Measurements from ENCODE around the gene PYGM.

PYGM gene

GRCh38 chr11:64731601-64732000, 28.2 kb downstream of the PYGM start:
- no peak for DNase-seq

GRCh38 chr11:64729851-64730382, 29.9 kb downstream of the PYGM start:
- no peak for DNase-seq

GRCh38 chr11:64728757-64729365, 30.9 kb downstream of the PYGM start:
- DNase-seq: no peak

- DNase-seq: no peak
Measured at GRCh38 chr11:64726867-64727530, 32.8 kb downstream of the PYGM start.

DNA sequence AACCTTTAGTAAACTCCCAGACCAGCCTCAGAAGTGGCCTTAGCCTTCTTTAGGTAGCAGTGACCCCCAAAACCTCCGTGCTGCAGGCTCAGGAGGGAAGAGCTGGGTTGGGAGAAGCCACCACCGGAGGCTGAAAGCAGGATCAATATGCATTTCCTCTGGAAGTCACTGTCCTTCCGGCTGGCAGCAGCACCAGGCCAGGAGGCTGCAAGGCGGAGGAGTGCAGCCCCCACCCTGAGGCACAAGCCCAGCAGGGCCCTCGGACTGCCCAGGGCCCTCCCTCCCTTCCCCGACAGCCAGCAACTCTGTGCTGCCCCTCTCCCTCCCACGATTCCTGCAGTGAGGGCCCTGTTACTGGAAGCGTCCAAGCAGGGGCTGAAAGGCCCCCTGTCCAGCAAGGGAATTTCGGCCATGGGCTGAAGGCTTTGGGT, 33.5 kb downstream of the PYGM start:
- no peak for DNase-seq

- no peak for DNase-seq
Measured at GRCh38 chr11:64724863-64725532, 34.8 kb downstream of the PYGM start.

DNA sequence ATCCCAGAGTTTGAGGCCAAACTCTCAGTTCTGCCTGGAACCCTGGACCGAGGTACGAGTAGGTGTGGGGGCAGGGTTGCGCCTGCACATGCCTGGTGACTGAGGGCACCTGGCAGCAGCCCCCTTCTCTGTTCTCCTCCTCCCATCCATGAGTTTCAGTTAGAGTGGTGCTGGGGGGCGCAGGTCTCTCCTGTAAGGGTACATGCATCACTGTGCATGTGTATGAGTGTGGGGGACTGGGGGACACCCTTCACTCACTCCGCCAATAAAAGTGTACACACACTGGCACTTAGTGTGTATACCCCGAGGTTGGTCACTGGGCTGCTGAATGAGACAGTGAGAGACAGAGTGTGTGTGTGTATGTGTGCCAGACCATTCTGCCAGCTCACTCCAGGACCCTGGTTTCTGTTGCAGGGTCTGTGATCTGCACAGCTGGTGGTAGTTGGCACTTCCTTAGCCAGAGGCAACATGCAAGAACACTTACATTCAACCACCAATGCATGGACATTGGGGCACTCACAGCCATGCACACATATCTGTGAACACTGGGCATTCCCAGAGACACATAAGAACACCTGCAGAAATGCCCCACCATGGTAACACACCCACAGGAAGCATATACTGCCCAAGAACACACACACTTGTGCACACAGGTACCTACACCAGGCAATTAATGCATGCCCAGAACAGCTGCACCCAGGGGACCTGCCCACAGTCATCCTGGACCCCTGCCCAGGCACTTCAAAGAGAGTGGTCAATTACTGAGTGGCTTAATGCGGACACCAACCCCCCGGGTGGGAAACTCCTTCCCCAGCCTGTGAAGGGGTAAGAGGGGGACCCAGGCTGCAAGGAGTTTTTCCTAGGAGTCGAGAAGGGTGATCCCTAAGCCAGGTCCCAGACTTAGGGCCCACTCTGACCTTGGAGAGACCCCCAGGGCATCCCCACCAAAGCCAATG, 35.6 kb downstream of the PYGM start:
- DNase-seq: no peak

DNA sequence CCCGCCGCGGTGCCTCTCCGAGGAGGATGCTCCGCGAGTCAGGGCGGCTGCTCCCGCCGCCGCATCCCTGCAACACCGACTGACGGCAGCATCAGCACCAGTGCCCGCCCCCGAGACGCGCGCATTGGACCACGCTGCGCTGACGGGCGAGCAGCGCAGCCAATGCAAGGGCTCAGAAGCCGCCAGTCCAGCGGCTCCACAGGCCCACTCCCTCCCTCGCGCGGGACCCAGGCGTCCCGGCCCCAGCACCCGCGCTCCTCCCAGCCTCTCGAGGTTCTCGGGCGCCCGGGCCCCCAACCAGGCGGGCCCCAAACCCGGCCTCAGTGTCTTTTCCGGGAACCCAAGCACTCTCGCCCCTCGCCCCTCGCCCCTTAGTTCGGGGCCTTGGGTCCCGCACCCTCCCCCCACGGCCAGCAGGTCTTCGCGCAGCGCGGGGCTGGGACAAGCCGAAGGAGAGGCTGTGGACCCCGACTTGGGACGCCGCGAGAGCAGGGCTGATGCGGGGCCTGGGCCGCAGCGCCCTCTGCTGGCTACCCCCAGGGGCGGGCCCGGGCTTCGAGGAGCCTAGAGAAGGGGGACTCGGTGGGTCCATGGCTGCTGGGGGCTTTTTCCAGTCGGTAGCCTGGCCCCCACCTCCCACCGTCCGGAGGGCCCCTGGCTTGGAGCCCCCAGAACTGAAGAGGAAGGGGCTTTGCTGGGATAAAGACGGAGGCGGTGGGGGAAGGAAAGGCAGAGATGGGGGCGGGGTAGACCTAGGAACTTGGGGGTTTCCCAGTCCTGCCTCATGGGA, 36.5 kb downstream of the PYGM start, which contains the start of gene NRXN2:
Gene NRXN2 (minus strand): TSS at position 81 of the 790 bp plus-strand sequence. CDS start 9,498 bp downstream, outside the sequence.
- DNase-seq: peak; percentile 85 to 90

- no peak for DNase-seq
Measured at GRCh38 chr11:64722141-64723065, 37.4 kb downstream of the PYGM start.

GRCh38 chr11:64721359-64721699, 38.4 kb downstream of the PYGM start:
- DNase-seq: no peak

DNA sequence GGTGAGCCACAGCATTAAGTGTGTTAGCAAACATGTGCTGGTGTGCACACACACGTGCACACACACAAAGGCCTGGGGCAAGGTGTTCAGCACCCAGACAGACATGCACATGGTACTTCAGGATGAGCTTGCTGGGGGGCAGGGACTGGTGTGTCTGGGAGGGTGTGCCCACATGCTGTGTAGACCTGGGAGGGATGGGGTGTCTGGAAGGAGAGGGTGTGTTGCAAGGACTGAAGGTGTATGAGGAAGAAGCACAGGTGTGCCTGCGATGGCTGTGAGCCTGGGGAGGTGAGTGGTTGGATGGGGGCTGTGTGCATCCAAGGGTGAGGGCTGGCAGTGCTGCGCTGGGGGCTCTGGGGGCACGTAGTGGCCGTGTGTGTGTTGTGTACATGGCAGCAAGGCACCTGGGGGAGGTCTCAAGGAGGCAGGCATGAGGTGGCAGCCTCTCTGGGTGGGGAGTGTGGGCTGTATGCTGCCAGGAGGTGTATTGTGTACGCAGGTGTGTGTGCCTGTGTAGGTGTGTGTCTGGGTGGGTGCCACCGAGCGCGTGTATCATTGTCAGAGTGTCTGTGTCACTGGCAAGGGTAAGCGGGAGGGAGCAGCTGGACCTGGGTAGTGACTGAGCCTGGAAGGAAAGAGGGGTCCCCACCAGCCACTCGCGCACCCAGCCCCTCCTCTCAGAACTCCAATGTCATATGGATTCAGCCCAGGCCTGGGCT, 39.0 kb downstream of the PYGM start:
- no peak for DNase-seq

DNA sequence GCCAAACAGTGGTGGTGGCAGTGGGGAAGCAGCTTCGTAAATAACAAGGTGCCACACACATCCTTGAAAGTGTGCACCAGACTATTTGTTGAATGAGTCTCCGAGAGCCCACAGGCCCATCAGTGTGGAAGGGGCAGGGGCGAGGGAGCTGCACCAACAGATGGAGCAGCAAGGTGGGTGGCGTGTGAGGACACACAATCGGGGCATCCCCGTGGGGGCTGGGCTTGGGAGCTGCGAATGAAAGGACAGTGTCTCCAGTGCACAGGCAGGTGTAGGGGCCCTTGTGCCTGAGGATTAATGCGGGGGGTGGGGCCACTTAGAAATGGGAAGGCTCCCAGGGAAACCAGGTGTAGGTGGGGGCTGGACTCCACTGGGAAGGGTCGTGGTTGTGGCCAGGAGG, 39.6 kb downstream of the PYGM start:
- DNase-seq: no peak

GRCh38 chr11:64719406-64719805, 40.4 kb downstream of the PYGM start:
- no peak for DNase-seq

GRCh38 chr11:64718780-64719124, 41.0 kb downstream of the PYGM start:
- DNase-seq: no peak

GRCh38 chr11:64718084-64718779, 41.5 kb downstream of the PYGM start:
- no peak for DNase-seq

GRCh38 chr11:64717268-64717578, 42.6 kb downstream of the PYGM start:
- DNase-seq: no peak

- DNase-seq: no peak
Measured at GRCh38 chr11:64716473-64717267, 43.1 kb downstream of the PYGM start.

- no peak for DNase-seq
Measured at GRCh38 chr11:64715756-64716472, 43.9 kb downstream of the PYGM start.
